Measurements from ENCODE around the gene AHRR. TPM values are rescaled to one million over a fixed set of nuclear protein-coding genes. Genes with fewer than 3 reads are reported as not detected.
A peak's percentile ranks its signal among the peaks of the same experiment; 100 is the strongest.

The AHRR gene
- total RNA-seq, 1 donor from 2014 or later = 13.4 TPM

GRCh38 chr5:417301-418161 is 96.0 kb downstream of the AHRR start:
- no peak for DNase-seq

- DNase-seq = no peak
Observed at GRCh38 chr5:418162-419121, 96.9 kb downstream of the AHRR start.

GRCh38 chr5:419970-420369 is 98.5 kb downstream of the AHRR start:
- DNase-seq = no peak

- DNase-seq = no peak
Observed at GRCh38 chr5:420632-421286, 99.2 kb downstream of the AHRR start.

GRCh38 chr5:421287-421880 is 99.9 kb downstream of the AHRR start:
- no peak for DNase-seq

GRCh38 chr5:421901-422300 is 100.4 kb downstream of the AHRR start:
- no peak for DNase-seq

- DNase-seq = no peak
Observed at GRCh38 chr5:422323-423232, 101.1 kb downstream of the AHRR start.

- no peak for DNase-seq
Observed at GRCh38 chr5:423233-423565, 101.7 kb downstream of the AHRR start.

- DNase-seq = no peak
Observed at GRCh38 chr5:423626-424261, 102.2 kb downstream of the AHRR start.

GRCh38 chr5:424301-425110 is 103.0 kb downstream of the AHRR start:
- DNase-seq = no peak

- peak; percentile 70 for DNase-seq
Observed at GRCh38 chr5:425714-426113, 104.2 kb downstream of the AHRR start.

GRCh38 chr5:426392-426976 is 105.0 kb downstream of the AHRR start:
- no peak for DNase-seq

GRCh38 chr5:427415-428087 is 106.0 kb downstream of the AHRR start:
- no peak for DNase-seq

- DNase-seq = no peak
Observed at GRCh38 chr5:428219-428618, 106.7 kb downstream of the AHRR start.

GRCh38 chr5:428754-429452 is 107.4 kb downstream of the AHRR start:
- no peak for DNase-seq

- DNase-seq = no peak
Observed at GRCh38 chr5:429453-430188, 108.1 kb downstream of the AHRR start.

- no peak for DNase-seq
Observed at GRCh38 chr5:430214-430925, 108.9 kb downstream of the AHRR start.

All from dermis blood vessel endothelial cell (primary cell).